Mesodermal cell (in vitro differentiated cells): Measurements from ENCODE around the gene PLD6.

Experiments
- H3K27ac ChIP-seq: 2 replicates; pipeline ENCODE4 v1.7.0; 2013; ENCODE audit warnings: mild to moderate bottlenecking, low read depth, low read length, moderate library complexity; ENCODE audit not compliant: severe bottlenecking
- H3K36me3 ChIP-seq: 2 replicates; pipeline ENCODE4 v1.7.1; 2013; ENCODE audit warnings: mild to moderate bottlenecking, low read length, moderate library complexity; ENCODE audit not compliant: control insufficient read depth, insufficient read depth
- H3K4me1 ChIP-seq: one replicate; pipeline ENCODE4 v1.7.1; 2013; ENCODE audit warnings: mild to moderate bottlenecking, low read length; ENCODE audit not compliant: insufficient read depth, control insufficient read depth, poor library complexity, severe bottlenecking
- H3K4me3 ChIP-seq: 2 replicates; pipeline ENCODE4 v1.7.0; 2013; ENCODE audit warnings: low read length, control low read depth, mild to moderate bottlenecking; ENCODE audit not compliant: insufficient read depth, poor library complexity, severe bottlenecking; ENCODE audit errors: extremely low read depth
- H3K9me3 ChIP-seq: 2 replicates; pipeline ENCODE4 v1.7.1; 2013; ENCODE audit warnings: mild to moderate bottlenecking, low read length, moderate library complexity; ENCODE audit not compliant: control insufficient read depth
- WGBS, 2 experiments: methylation state at CpG; one replicate each; pipeline ENCODE4 v1.1.5; 2013; ENCODE audit warnings: missing lambda C conversion rate in 2 of 2; ENCODE audit not compliant: insufficient coverage in 2 of 2; 5-methylcytosine and 5-hydroxymethylcytosine counted together

The PLD6 gene

GRCh38 chr17:17154981-17155380, 51.2 kb downstream of the PLD6 start:
- Histone ChIP-seq H3K27ac (no peak overlapping the region), H3K4me1 (peaks cover 13% of the 10 kb centered on the region), H3K4me3 (no peak overlapping the region), H3K36me3 (peaks cover 96% of the 10 kb centered on the region), H3K9me3 (no peaks in the 10 kb centered on the region)
- WGBS, 2 experiments, result 93 to 97% methylated on average over 3 to 6 of the region's 8 CpGs

GRCh38 chr17:17154556-17154955, 51.6 kb downstream of the PLD6 start:
- no peak overlapping the region for H3K4me3 ChIP-seq
- peaks cover 95% of the 10 kb centered on the region for H3K36me3 ChIP-seq
- H3K4me1 ChIP-seq, result peaks cover 13% of the 10 kb centered on the region
- H3K27ac ChIP-seq, result no peak overlapping the region
- H3K9me3 ChIP-seq, result no peaks in the 10 kb centered on the region
- 90 to 93% methylated on average over 3 to 5 of the region's 5 CpGs for WGBS, 2 experiments

DNA sequence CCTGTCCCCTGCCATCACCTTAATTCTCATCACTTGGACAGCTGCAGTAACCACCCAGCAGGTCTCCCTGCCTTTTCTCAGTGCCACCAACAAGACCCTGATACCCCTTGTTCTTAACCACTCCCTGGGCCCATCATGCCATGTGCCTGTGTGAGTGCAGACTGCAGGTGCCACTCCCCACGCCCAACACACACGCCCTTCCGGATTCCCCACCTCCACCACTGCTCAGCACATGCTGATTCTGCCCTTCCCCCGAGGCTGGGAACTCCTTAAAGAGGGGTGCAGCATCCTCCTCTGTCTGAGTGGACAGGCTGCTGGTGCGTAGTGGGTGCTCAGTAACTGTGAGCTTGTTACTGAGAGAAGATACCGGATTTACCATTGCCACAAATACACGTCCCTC, 52.4 kb downstream of the PLD6 start:
- peaks cover 13% of the 10 kb centered on the region for H3K4me1 ChIP-seq
- no peak overlapping the region for H3K27ac ChIP-seq
- H3K36me3 ChIP-seq, result peaks cover 93% of the 10 kb centered on the region
- H3K9me3 ChIP-seq, result no peaks in the 10 kb centered on the region
- WGBS, 2 experiments, result 78 to 97% methylated on average over 5 to 6 of the region's 7 CpGs
- H3K4me3 ChIP-seq, result no peak overlapping the region

GRCh38 chr17:17153071-17153470, 53.1 kb downstream of the PLD6 start:
- Histone ChIP-seq H3K4me1 (peaks cover 13% of the 10 kb centered on the region), H3K36me3 (peaks cover 94% of the 10 kb centered on the region), H3K27ac (no peak overlapping the region), H3K4me3 (no peak overlapping the region), H3K9me3 (no peaks in the 10 kb centered on the region)
- 100% methylated on average over 8 to 9 of the region's 9 CpGs for WGBS, 2 experiments

DNA sequence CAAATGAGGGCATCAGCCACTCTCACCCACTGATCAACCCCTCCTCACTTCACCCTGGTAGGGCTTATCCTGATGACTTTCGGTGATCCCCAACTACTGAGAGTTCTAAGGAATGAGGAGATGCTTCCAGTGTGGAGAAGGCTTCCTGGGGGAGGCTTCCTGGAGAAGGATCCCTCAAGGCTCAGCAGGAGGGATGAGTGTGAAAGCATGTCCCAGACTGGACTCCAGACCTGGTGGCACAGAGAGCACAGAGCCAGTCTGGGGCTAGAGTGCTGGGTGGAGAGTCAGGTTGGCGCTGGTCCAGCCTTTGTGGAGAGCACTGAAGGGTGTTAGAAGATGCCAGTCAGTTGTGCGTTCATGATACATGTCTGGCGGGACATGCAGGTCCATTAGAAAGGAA, 53.7 kb downstream of the PLD6 start:
- H3K36me3 ChIP-seq, result peaks cover 94% of the 10 kb centered on the region
- H3K4me1 ChIP-seq, result peaks cover 13% of the 10 kb centered on the region
- H3K9me3 ChIP-seq, result no peaks in the 10 kb centered on the region
- no peak overlapping the region for H3K27ac ChIP-seq
- WGBS, 2 experiments, result 100% methylated on average over 3 to 4 of the region's 4 CpGs
- H3K4me3 ChIP-seq, result no peak overlapping the region

- WGBS, 2 experiments, result 84 to 92% methylated on average over 8 of the region's 8 CpGs
- Histone ChIP-seq H3K4me3 (no peak overlapping the region), H3K27ac (no peak overlapping the region), H3K36me3 (peaks cover 94% of the 10 kb centered on the region), H3K4me1 (peaks cover 13% of the 10 kb centered on the region), H3K9me3 (no peaks in the 10 kb centered on the region)
Measured at GRCh38 chr17:17151962-17152361, 54.2 kb downstream of the PLD6 start.

DNA sequence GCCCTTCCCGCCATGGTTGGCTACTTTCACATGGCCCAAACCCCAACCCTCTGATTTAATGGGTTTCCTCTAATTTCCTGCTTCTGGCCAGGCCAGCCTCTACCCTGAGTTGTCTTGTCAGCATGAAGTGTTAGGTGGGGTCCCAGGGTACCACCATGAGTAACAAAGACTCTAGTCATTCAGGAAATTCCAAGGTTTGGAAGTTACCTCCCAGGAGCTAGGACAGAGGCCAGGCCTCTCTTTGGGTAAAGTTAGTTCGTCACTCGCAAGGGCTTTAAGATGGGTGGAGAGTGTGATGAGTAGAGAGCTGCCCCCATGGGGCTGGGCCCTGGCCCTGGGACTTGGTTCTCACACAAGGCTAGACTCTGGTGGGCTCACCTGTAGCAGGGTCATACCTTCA, 54.6 kb downstream of the PLD6 start:
- Histone ChIP-seq H3K4me1 (peaks cover 13% of the 10 kb centered on the region), H3K36me3 (peaks cover 94% of the 10 kb centered on the region), H3K4me3 (no peak overlapping the region), H3K27ac (no peak overlapping the region), H3K9me3 (no peaks in the 10 kb centered on the region)
- WGBS, 2 experiments, result 100% methylated on average over 2 of the region's 3 CpGs

DNA sequence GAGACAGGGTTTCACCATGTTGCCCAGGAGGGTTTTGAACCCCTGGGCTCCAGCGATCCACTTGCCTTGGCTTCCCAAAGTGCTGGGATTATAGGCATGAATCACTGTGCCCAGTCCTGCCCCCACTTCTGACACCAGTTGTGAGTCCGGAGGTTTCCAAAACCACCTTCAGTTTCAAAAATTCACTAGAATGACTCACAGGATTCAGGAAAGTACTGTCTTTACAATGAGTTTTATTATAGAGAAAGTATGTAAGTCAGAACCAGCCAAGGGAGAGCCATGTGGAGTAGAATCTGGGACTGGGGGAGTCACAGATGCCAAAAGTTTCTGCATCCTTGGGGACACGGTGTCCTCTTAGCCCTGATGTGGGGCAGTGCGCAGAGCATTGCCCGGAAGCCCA, 55.1 kb downstream of the PLD6 start:
- H3K4me1 ChIP-seq, result peaks cover 13% of the 10 kb centered on the region
- no peak overlapping the region for H3K4me3 ChIP-seq

More for the DNA sequence above, 55.1 kb downstream of the PLD6 start:
- 88 to 100% methylated on average over 3 of the region's 5 CpGs for WGBS, 2 experiments
- Histone ChIP-seq H3K9me3 (no peaks in the 10 kb centered on the region), H3K27ac (no peak overlapping the region), H3K36me3 (peaks cover 94% of the 10 kb centered on the region)
